Activated CD4-positive, alpha-beta memory T cell treated with anti-CD3 and anti-CD28 coated beads, Interleukin-2, amount 10 ng/mL, durations not matched to agents 7 days and 5 days (primary cell): ENCODE results near the gene ATP10A. TPM values are rescaled to one million over a fixed set of nuclear protein-coding genes. Genes with fewer than 3 reads are reported as not detected.
"Not testable (repeated sequence)": the region's sequence is repeated elsewhere in the genome, so short reads cannot be mapped to it uniquely, and the experiment has no call there.

ENCODE experiments used
- CTCF ChIA-PET: fragments of 350-600 bp; sonication (Branson Sonifier 250); formaldehyde crosslinking; loops from one replicate; lab custom pipeline; 2021; ENCODE audit warnings: antibody characterized with exemption, inconsistent platforms; lab: Charles Lee
- POLR2A ChIA-PET: fragments of 350-600 bp; sonication (Branson Sonifier 250); formaldehyde crosslinking; loops from one replicate; lab custom pipeline; 2021; ENCODE audit warnings: antibody characterized with exemption; lab: Charles Lee
- DNase-seq: peaks from one replicate; pipeline ENCODE4 v3.0.0-alpha.2; 2020
- H3K27ac Mint-ChIP-seq: one replicate; pipeline ENCODE4 v1.8.0; 2021; ENCODE audit warnings: mild to moderate bottlenecking, mixed read lengths
- H3K27me3 Mint-ChIP-seq: one replicate; pipeline ENCODE4 v1.8.0; 2021; ENCODE audit warnings: mixed read lengths
- H3K36me3 Mint-ChIP-seq: one replicate; pipeline ENCODE4 v1.8.0; 2021; ENCODE audit warnings: low read depth, mixed read lengths
- H3K4me1 Mint-ChIP-seq: one replicate; pipeline ENCODE4 v1.8.0; 2021; ENCODE audit warnings: mixed read lengths
- H3K4me3 Mint-ChIP-seq: one replicate; pipeline ENCODE4 v1.8.0; 2021; ENCODE audit warnings: mild to moderate bottlenecking, mixed read lengths
- H3K9me3 Mint-ChIP-seq: one replicate; pipeline ENCODE4 v1.8.0; 2021; ENCODE audit warnings: mixed read lengths
- total RNA-seq, 2 experiments: library from RNA; stranded (reverse); gene quantifications; one replicate each; pipeline ENCODE4 v1.2.3, GENCODE V29; 2021

Gene ATP10A
- total RNA-seq, 2 experiments from 2014 or later, result 35.8 to 36.5 TPM

DNA sequence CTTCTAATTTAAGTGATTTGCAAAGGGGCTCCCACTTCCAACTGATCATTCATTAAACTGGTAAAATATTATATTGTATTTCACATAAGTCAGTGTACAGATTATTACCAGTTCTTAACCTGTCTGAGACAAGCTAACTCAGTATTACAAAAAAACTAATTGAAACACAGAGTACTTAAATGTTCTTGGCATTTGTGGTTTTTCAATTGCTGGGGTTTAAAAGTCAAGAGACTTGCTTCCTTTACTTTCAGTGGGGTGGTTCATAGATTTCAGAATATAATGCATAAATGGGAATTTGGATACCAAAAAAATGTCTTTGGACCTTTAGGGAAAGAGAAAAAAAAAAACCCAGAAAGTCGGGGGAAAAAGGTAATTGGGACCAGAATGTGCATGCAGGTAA, 85.0 kb downstream of the ATP10A start:
- DNase-seq, result no peak
- no peak overlapping the region for H3K27ac Mint-ChIP-seq
- ChIA-PET CTCF (no interaction called here), POLR2A (no interaction called here)
- no peaks in the 10 kb centered on the region for H3K27me3 Mint-ChIP-seq
- H3K9me3 Mint-ChIP-seq, result no peaks in the 10 kb centered on the region
- H3K4me1 Mint-ChIP-seq, result peaks cover 22% of the 10 kb centered on the region
- H3K36me3 Mint-ChIP-seq, result peaks cover 26% of the 10 kb centered on the region
- no peak overlapping the region for H3K4me3 Mint-ChIP-seq

DNA sequence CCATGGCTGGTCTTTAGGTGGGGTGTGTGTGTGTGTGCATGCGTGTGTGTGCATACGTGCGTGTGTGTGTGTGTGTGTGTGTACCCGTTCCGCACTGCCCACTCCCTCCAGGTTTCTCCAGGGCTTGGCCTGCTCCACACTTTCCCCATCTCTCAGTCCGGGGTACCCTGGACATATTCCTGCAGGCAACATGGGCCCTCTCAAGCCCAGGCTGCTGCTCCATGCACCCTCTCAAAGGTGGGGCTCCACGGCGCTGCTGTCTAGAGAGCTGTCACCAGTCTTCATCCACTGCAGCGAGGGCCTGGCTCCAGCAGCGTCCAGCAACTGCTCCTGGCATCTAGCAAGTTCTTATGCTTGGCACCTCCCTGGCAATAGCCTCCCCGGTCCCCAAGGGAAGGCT, 86.1 kb downstream of the ATP10A start:
- Mint-ChIP-seq H3K27me3 (no peaks in the 10 kb centered on the region), H3K4me1 (peaks cover 22% of the 10 kb centered on the region), H3K9me3 (no peaks in the 10 kb centered on the region), H3K4me3 (no peak overlapping the region), H3K27ac (no peak overlapping the region), H3K36me3 (peaks cover 26% of the 10 kb centered on the region)
- ChIA-PET CTCF (no interaction called here), POLR2A (no interaction called here)
- no peak for DNase-seq

DNA sequence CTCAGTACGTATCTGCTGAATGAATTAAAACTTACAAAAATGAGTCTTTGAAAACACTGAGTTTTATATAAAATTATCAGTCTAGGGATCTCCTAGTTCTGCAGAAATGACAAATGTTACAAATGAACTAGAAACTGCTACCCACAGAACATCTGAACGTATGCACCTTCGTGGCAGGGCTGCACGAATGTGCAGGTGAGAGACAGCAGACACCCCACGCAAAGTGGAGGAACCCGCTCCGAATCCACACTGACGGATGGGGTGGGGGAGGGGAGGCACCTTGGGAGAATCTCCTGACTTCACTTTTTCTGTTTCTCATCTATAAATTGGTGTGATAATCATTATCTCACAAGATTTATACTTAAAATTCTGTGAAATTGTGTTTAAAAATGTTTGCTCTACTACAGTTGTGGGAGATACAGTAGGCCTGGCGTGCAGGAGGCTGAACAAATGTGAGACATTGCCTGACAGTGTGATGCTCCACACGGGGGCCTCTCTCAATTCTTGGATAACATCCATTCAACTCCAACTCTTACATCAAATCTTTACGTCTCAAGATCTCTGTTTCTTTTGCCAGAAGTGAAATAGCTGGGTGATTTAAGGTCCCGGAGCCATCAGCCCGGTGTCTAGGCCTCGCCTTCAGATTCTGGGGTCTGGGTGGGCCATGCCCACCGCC, 86.9 kb downstream of the ATP10A start:
- Mint-ChIP-seq H3K27me3 (no peaks in the 10 kb centered on the region), H3K36me3 (peaks cover 26% of the 10 kb centered on the region), H3K4me3 (no peak overlapping the region), H3K4me1 (peaks cover 22% of the 10 kb centered on the region), H3K27ac (no peak overlapping the region), H3K9me3 (no peaks in the 10 kb centered on the region)
- CTCF ChIA-PET, result no interaction called here
- no peak for DNase-seq
- POLR2A ChIA-PET, result no interaction called here

DNA sequence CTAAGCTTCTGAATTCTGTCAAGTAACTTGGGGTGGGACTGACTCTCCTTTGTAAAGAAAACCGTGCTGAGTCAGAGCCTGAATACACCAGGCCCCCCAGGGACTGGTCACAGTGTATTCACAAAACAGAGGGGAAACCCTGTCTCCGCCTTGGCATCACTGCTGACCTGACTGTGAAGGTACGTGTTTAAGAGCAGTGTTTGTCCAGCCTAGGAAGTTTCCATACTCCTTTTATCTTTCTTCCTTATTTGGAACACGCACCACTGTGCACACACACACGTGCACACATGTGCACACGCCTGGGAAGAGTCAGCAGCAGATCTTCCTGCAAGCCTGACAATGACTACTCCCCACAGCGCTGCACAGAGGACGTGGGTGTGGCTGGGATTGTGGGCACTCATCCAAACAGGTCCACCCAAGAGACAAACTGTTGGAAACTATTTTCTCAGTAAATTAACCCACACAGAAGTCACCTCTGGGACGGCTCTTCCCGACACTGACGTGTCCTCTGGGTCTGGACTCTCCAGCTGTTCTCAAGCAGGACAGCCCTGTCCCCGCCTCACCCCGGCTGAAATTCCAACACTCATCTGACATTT, 87.7 kb downstream of the ATP10A start:
- CTCF ChIA-PET, result no interaction called here
- H3K27ac Mint-ChIP-seq, result no peak overlapping the region
- H3K4me1 Mint-ChIP-seq, result peaks cover 22% of the 10 kb centered on the region

DNA sequence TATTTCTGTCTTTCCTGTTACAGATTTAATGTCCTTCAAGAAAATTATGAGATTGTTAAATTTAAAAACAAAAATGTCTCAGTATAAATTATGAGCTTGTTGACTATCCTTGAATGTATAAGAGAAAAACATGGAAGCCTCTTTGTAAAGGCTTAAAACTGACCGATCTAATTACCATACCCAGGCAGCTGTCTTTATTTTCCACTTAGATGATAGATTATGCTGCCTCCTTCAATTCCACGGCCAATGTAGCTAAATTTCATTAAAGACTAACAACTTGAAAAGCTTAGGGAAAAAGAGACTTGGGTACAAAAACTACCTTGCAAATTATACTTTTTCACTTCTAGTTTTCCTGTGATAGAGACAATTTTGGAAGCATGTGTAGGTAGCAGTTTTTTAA, 88.3 kb downstream of the ATP10A start:
- ChIA-PET CTCF (no interaction called here), POLR2A (no interaction called here)
- Mint-ChIP-seq H3K27ac (no peak overlapping the region), H3K4me3 (no peak overlapping the region), H3K36me3 (peaks cover 20% of the 10 kb centered on the region), H3K27me3 (no peaks in the 10 kb centered on the region), H3K4me1 (peaks cover 22% of the 10 kb centered on the region), H3K9me3 (no peaks in the 10 kb centered on the region)
- no peak for DNase-seq

More for the DNA sequence above, 87.7 kb downstream of the ATP10A start:
- H3K36me3 Mint-ChIP-seq, result peaks cover 23% of the 10 kb centered on the region
- no peak for DNase-seq
- H3K9me3 Mint-ChIP-seq, result no peaks in the 10 kb centered on the region
- H3K4me3 Mint-ChIP-seq, result no peak overlapping the region
- POLR2A ChIA-PET, result no interaction called here
- H3K27me3 Mint-ChIP-seq, result no peaks in the 10 kb centered on the region

- DNase-seq, result no peak
- H3K27me3 Mint-ChIP-seq, result no peaks in the 10 kb centered on the region
- peaks cover 16% of the 10 kb centered on the region for H3K4me1 Mint-ChIP-seq
- peaks cover 14% of the 10 kb centered on the region for H3K36me3 Mint-ChIP-seq
- H3K9me3 Mint-ChIP-seq, result no peaks in the 10 kb centered on the region
- ChIA-PET POLR2A (no interaction called here), CTCF (interaction anchor here (0.7 kb wide), 1 partner anchor 165 kb away, joined by 4 read pairs; no protein-coding TSS in a partner anchor)
- no peak overlapping the region for H3K4me3 Mint-ChIP-seq
- no peak overlapping the region for H3K27ac Mint-ChIP-seq
These were observed 89.9 kb downstream of the ATP10A start for GRCh38 chr15:25773248-25773647.

DNA sequence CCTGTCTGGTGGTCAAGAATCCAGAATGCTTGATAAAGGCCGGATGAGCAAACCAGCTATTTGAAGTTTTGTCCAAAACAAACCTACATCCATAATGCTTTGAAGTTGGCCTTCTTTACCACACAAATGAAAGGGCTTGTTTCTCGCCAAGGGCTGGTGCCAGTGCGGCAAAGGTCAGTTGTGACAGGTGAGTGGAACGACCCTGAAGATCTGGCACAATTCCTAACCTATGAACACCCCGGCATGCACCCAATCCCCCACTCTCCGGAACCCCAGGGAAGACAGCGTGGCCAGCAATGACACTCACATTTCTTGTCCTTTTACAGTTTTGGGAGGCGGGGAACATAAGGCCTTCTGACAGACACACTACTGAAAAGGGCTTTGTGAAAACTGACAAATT, 90.6 kb downstream of the ATP10A start:
- H3K36me3 Mint-ChIP-seq, result peaks cover 14% of the 10 kb centered on the region
- POLR2A ChIA-PET, result no interaction called here
- H3K9me3 Mint-ChIP-seq, result no peaks in the 10 kb centered on the region
- no peaks in the 10 kb centered on the region for H3K27me3 Mint-ChIP-seq
- DNase-seq, result no peak
- H3K4me1 Mint-ChIP-seq, result peaks cover 14% of the 10 kb centered on the region
- CTCF ChIA-PET, result interaction anchor here (0.7 kb wide), 1 partner anchor 166 kb away, joined by 4 read pairs; no protein-coding TSS in a partner anchor
- no peak overlapping the region for H3K4me3 Mint-ChIP-seq
- H3K27ac Mint-ChIP-seq, result no peak overlapping the region

DNA sequence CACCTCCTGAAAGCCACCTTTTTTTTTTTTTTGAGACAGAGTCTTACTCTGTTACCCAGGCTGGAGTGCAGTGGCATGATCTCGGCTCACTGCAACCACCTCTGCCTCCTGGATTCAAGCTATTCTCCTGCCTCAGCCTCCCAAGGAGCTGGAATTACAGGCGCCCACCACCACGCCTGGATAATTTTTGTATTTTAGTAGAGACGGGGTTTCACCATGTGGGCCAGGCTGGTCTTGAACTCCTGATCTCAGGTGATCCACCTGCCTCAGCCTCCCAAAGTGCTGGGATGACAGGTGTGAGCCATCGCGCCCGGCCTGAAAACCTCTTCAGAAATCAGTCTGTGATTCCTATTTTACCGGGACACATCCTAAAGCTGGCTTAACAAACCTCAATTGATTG, 91.4 kb downstream of the ATP10A start:
- H3K27me3 Mint-ChIP-seq, POLR2A ChIA-PET, H3K27ac Mint-ChIP-seq, H3K9me3 Mint-ChIP-seq, H3K4me3 Mint-ChIP-seq, DNase-seq: not testable (repeated sequence)
- Mint-ChIP-seq H3K4me1 (peaks cover 14% of the 10 kb centered on the region), H3K36me3 (peaks cover 13% of the 10 kb centered on the region)
- CTCF ChIA-PET, result interaction anchor here (2.0 kb wide), 1 partner anchor 162 kb away, joined by 5 read pairs; no protein-coding TSS in a partner anchor

DNA sequence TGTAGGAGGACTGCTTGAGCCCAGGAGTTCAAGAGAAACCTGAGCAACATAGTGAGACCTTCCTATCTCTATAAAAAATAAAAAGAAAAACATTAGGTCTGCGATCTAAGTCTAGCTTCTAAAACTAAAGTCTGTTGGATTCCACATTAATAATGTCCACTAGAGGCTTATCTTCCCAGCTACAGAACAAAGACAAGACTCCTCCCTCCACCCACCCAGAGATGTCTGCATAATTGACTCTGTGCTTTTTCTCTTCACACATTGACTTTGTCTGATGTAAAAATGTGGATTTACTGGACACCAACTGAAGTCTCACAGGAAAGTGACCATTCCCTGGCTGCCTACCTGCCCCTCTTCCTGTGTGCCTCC, 91.8 kb downstream of the ATP10A start:
- DNase-seq, result no peak
- Mint-ChIP-seq H3K36me3 (peaks cover 12% of the 10 kb centered on the region), H3K27me3 (no peaks in the 10 kb centered on the region), H3K9me3 (no peaks in the 10 kb centered on the region), H3K4me3 (no peak overlapping the region), H3K27ac (no peak overlapping the region), H3K4me1 (peaks cover 10% of the 10 kb centered on the region)
- ChIA-PET POLR2A (no interaction called here), CTCF (interaction anchor here (0.6 to 2.0 kb wide), 2 partner anchors 70 to 163 kb away, joined by 3 to 5 read pairs; no protein-coding TSS in a partner anchor)

DNA sequence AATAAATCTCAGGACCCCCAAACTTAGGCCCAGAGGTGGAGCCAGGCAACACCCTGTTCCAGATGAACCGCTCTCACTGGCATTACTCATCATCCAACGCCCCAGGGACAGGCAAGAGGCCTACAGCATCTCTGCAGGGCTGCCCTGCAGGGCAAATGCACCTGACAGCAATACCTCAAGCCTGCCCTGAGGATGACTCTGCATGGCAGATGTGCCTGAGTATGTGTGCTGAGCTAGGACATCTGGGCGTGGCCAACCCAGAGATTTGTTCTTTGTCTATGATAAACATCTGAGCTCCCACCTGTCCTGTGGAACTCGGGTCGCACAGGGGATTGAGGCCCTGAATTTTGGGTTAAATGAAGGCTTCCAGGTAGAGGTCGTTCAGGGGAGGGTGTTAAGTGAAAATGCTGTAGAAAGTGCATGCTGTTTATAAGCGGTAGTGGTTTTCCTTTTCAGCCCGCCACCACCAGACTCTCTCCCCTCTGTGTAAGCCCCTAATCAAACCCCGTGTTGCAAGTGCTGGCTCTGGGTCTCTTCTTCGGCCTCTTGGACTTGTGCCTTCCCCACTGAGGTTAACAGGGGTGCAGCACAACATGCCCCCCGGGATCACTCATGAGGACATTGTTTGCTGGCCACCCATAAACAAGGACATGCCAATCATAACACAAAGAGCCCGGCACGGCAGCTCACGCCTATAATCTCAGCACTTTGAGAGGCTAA, 92.3 kb downstream of the ATP10A start:
- ChIA-PET CTCF (interaction anchor here (0.6 to 2.0 kb wide), 2 partner anchors 70 to 163 kb away, joined by 3 to 5 read pairs; no protein-coding TSS in a partner anchor), POLR2A (no interaction called here)
- DNase-seq, result no peak

GRCh38 chr15:25770031-25770430, 93.1 kb downstream of the ATP10A start:
- POLR2A ChIA-PET, result no interaction called here
- CTCF ChIA-PET, result interaction anchor here (2.0 kb wide), 1 partner anchor 164 kb away, joined by 5 read pairs; no protein-coding TSS in a partner anchor

More for the DNA sequence above, 92.3 kb downstream of the ATP10A start:
- Mint-ChIP-seq H3K27me3 (no peaks in the 10 kb centered on the region), H3K4me1 (peaks cover 6% of the 10 kb centered on the region), H3K27ac (no peak overlapping the region), H3K9me3 (no peaks in the 10 kb centered on the region), H3K36me3 (peaks cover 16% of the 10 kb centered on the region), H3K4me3 (no peak overlapping the region)

GRCh38 chr15:25768271-25768670, 94.9 kb downstream of the ATP10A start:
- POLR2A ChIA-PET, result no interaction called here
- no peak for DNase-seq
- no peaks in the 10 kb centered on the region for H3K27me3 Mint-ChIP-seq
- H3K27ac Mint-ChIP-seq, result no peak overlapping the region
- H3K4me1 Mint-ChIP-seq, result no peaks in the 10 kb centered on the region
- H3K36me3 Mint-ChIP-seq, result peaks cover 28% of the 10 kb centered on the region
- no peak overlapping the region for H3K4me3 Mint-ChIP-seq
- no peaks in the 10 kb centered on the region for H3K9me3 Mint-ChIP-seq
- CTCF ChIA-PET, result no interaction called here

More at GRCh38 chr15:25770031-25770430, 93.1 kb downstream of the ATP10A start:
- H3K4me3 Mint-ChIP-seq, result no peak overlapping the region
- DNase-seq, result no peak
- peaks cover 2% of the 10 kb centered on the region for H3K4me1 Mint-ChIP-seq
- H3K27me3 Mint-ChIP-seq, result no peaks in the 10 kb centered on the region
- H3K9me3 Mint-ChIP-seq, result no peaks in the 10 kb centered on the region
- peaks cover 20% of the 10 kb centered on the region for H3K36me3 Mint-ChIP-seq
- no peak overlapping the region for H3K27ac Mint-ChIP-seq
